8988T (cell line): Measurements from ENCODE around the gene INPP4B.

Experiments used
- DNase-seq: peaks from one replicate; pipeline ENCODE4 v3.0.0; 2011

INPP4B gene

GRCh38 chr4:142035566-142035965, 810.5 kb downstream of the INPP4B start:
- DNase-seq: no peak

GRCh38 chr4:142034101-142034500, 812.0 kb downstream of the INPP4B start:
- DNase-seq: no peak

DNA sequence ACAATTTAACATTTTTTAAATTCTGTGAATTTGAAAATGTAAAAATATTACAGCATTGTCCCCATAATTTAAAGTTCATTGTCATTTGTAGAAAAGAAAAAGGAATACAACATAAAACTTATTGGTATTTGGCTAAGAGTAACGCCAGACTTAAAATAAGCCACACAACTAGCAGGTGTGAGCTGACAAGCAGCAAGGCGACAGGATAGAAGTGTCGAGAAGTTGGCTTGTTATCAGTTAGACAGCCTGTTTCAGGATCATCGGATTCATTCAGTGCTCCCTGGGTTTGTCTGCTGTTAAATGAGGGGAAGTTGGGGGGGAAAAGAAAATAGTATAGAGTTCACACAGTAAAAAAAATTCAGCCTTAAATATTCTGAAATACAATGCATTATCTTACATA, 816.1 kb downstream of the INPP4B start:
- no peak for DNase-seq

GRCh38 chr4:142021761-142022160, 824.3 kb downstream of the INPP4B start:
- no peak for DNase-seq

DNA sequence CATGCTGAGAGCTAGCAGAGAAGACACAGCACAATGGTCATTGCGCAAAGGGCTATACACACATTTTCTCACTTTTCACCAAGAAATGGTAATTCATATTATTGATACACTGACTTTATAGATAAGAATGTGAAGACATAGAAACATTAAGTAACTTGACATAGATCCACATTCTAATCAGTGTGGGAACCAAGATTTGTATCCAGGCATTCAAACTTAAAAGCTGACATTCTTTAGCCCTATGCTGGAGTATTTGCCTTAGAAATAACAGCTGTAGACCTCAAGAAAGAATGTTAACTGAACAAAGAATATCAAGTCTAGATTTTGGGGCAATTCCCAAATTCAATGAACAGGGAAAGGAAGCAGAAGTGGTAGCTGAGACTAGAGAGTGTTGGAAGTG, 824.9 kb downstream of the INPP4B start:
- no peak for DNase-seq

GRCh38 chr4:142016031-142016430, 830.1 kb downstream of the INPP4B start:
- no peak for DNase-seq

DNA sequence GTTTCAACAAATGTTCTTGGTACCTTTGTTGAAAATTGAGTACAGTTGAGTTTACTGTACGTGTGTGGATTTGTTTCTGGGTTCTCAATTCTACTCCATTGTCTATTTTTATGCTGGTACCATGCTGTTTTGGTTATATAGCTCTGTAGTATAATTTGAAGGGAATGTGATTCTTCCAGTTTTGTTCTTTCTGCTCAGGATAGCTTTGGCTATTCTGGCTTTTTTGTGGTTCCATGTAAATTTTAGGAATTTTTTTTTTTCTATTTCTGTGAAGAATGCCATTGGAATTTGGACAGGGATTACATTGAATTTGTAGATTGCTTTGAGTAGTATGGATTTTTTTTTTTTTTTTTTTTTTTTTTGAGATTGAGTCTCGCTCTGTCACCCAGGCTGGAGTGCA, 836.4 kb downstream of the INPP4B start:
- DNase-seq: no peak

- no peak for DNase-seq
Observed at GRCh38 chr4:142005519-142005918, 840.6 kb downstream of the INPP4B start.

GRCh38 chr4:141999446-142000143, 846.5 kb downstream of the INPP4B start:
- no peak for DNase-seq

GRCh38 chr4:141995056-141995455, 851.0 kb downstream of the INPP4B start:
- no peak for DNase-seq

GRCh38 chr4:141977433-141977832, 868.7 kb downstream of the INPP4B start:
- DNase-seq: no peak
